HAP-1 (cell line): ENCODE measurements around the gene BDH1.
"Not testable (repeated sequence)": the region's sequence is repeated elsewhere in the genome, so short reads cannot be mapped to it uniquely, and the experiment has no call there.

ENCODE experiments used
- DNase-seq, 2 experiments: peaks; one replicate each; pipeline ENCODE4 v3.0.0-alpha.2; 2016 to 2020; ENCODE audit warnings: low spot score in 2 of 2
- H3K27me3 ChIP-seq: fragments of 250-450 bp; sonication (Bioruptor Pico); 2 replicates; pipeline ENCODE4 v1.5.1; 2020; ENCODE audit warnings: low read depth, mild to moderate bottlenecking, moderate library complexity
- H3K36me3 ChIP-seq: fragments of 250-450 bp; sonication (Bioruptor Pico); replicated peaks from 2 replicates; pipeline ENCODE4 v1.5.1; 2020; ENCODE audit warnings: mild to moderate bottlenecking
- H3K4me1 ChIP-seq: fragments of 250-450 bp; sonication (Bioruptor Pico); 2 replicates; pipeline ENCODE4 v1.5.1; 2020; ENCODE audit warnings: mild to moderate bottlenecking
- H3K4me3 ChIP-seq: fragments of 250-450 bp; sonication (Bioruptor Pico); 2 replicates; pipeline ENCODE4 v1.5.1; 2020; ENCODE audit warnings: mild to moderate bottlenecking, moderate library complexity
- H3K9me3 ChIP-seq: fragments of 250-450 bp; sonication (Bioruptor Pico); 2 replicates; pipeline ENCODE4 v1.5.1; 2020; ENCODE audit warnings: mild to moderate bottlenecking, moderate library complexity
- in situ Hi-C: fragments of 300-500 bp; cut with MboI; formaldehyde crosslinking; loops from 3 replicates; pipeline ENCODE4 v1.14.3; 2020; ENCODE audit warnings: low sequenced_read_pairs, inconsistent platforms, mixed read lengths

BDH1 gene, protein sequence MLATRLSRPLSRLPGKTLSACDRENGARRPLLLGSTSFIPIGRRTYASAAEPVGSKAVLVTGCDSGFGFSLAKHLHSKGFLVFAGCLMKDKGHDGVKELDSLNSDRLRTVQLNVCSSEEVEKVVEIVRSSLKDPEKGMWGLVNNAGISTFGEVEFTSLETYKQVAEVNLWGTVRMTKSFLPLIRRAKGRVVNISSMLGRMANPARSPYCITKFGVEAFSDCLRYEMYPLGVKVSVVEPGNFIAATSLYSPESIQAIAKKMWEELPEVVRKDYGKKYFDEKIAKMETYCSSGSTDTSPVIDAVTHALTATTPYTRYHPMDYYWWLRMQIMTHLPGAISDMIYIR

DNA sequence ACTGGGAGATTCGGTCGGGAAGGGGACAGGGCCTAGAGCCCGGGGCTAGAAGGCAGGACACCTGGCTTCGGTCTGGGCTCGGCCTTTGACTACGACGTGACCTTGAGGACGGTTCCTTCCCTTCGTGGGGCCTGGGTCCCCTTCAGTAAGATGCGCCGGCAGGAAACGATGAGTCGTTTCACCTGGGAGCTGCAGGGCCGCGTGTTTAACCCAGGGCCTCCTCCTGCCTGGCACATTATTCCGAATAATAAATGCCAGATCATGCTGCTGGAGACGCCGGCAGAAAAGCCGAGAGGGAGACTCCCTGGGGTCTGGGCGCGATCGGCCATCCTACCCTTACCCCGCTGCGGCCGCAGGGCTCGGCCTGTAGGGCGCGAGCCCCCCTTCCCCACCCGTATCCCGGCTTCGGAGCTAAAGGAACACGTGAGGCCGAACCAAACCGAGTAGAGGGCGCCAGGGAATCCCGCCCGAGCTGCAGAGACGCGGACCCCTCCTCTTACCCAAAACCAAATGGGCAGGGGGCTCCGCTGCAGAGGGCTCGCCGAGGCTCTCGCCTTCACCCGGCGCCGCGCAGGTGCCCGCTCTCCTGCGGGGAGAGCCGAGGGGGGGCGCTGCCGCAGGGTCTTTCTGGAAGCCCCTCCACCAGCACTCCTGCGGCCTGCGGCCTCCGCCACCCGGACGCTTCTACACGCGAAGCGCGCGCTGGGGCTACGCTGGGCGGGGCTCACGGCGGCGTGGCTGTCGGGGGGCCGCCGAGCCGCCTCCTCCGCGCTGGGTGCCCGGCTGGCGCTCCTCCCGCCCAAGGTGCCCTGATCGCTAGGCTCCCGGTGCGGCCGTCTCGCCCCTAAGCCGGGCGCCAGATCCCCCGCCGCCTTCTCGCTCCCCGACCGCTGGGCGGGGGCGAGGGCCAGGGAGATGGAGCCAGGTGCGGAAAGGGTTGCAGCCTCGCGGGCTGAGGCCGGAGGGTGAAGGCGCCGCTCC lies at the start of gene BDH1:
TSS of gene BDH1 (minus strand) at position 688 of the 981 bp plus-strand sequence. CDS start 9,525 bp downstream, outside the sequence.
- peak; percentile 21 to 72 for DNase-seq
- Histone ChIP-seq H3K4me1 (peaks cover 7% of the 10 kb centered on the region), H3K4me3 (peak within 1 kb of the TSS; percentile 60), H3K27me3 (no peaks in the 10 kb centered on the region), H3K9me3 (no peaks in the 10 kb centered on the region), H3K36me3 (no peaks in the 10 kb centered on the region)
- in situ Hi-C loops: no loop called here

DNA sequence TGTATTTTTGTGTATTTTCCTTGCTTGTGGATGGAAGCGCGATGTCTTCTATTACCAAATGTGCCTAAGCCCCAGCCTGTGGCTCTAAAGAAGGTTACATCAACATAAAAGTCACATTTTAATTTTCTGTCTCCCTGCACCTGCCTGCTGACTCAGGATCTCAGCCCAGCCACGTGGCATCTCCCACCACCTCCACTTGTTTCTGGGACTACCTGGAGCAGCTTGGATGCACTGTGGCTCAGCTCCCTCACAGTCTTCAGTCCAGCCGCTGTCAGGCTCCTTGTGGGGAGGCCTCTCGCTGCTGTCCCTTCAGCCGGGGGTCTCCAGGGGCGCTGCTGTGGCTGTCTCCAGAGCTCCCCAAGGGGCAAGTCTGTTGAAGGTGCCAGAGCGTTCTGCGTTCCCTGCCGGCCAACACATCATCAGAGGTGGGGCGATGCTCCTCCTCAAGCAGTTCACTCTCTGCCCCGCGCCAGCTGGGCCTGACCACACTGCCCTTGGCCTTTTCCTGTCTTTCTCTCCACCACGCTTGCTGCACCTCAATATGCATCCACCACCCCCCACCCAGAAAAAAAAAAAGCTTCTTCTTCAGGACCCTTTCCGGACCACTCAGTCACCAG lies 47.7 kb upstream of the BDH1 start:
- H3K4me3 ChIP-seq: no peak overlapping the region
- peaks cover 4% of the 10 kb centered on the region; the same call in 1 of the 2 replicates for H3K4me1 ChIP-seq
- no peak for DNase-seq
- in situ Hi-C loops: no loop called here
- 0 out of 2 replicates have a peak, but pooled peaks cover 2% of the 10 kb centered on the region for H3K9me3 ChIP-seq
- no peaks in the 10 kb centered on the region for H3K27me3 ChIP-seq
- H3K36me3 ChIP-seq: peaks cover 20% of the 10 kb centered on the region

DNA sequence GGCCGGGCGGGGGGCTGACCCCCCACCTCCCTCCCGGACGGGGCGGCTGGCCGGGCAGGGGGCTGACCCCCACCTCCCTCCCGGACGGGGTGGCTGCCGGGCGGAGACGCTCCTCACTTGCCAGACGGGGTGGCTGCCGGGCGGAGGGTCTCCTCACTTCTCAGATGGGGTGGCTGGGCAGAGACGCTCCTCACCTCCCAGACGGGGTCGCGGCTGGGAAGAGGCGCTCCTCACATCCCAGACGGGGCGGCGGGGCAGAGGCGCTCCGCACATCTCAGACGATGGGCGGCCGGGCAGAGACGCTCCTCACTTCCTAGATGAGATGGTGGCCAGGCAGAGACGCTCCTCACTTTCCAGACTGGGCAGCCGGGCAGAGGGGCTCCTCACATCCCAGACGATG lies 46.6 kb upstream of the BDH1 start:
- H3K27me3 ChIP-seq, H3K36me3 ChIP-seq, in situ Hi-C loops: not testable (repeated sequence)

DNA sequence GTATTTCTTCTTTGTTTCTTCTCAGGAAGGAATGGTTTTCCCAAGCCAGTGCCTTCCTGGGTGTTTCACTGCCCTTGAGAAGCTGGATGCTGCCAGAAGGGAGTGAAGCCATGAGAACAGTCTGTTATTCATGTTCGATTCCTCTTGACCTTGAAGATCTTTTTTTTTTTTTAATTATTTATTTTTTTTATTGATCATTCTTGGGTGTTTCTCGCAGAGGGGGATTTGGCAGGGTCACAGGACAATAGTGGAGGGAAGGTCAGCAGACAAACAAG lies 45.7 kb upstream of the BDH1 start:
- H3K36me3 ChIP-seq, H3K9me3 ChIP-seq, H3K4me3 ChIP-seq, H3K27me3 ChIP-seq, H3K4me1 ChIP-seq, in situ Hi-C loops, DNase-seq: not testable (repeated sequence)

More for the DNA sequence above, 46.6 kb upstream of the BDH1 start:
- not testable (repeated sequence) for H3K4me1 ChIP-seq, DNase-seq, H3K9me3 ChIP-seq, H3K4me3 ChIP-seq

DNA sequence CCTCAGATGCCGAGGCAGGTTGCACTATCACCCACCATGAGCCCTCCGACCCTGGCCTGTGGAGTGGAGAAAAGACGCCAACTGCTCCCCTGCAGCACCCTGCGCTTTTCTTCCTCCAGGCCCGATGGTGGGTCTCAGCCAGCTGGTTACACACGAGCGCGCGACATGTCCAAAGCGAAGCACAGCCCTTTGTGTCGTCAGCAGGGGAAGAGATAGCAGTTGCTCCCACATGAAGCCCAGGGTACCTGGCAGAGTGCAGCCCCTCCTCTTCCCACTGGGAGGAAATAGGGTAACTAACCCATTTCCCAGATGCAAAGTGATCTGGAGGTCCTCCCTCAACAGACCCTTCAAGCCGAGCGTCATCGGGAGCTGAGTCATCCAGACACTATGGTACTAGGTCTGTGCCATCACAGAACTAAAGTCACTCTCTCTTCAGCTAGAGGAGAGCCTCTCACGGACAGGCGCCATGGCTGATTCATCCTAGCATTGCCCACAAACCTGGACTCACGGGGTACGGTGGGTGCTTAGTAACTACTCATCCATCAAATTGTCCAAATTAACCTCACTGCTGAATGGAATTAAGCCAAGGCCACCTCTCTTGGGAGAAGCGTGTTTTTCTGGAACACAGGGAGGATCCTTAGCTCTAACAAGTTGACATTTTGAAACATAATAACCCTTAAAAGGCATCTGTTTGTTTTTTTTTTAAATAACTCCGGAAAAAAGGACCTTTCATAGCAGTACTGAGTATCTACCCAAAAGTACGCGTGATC lies 45.2 kb upstream of the BDH1 start:
- DNase-seq: no peak
- Histone ChIP-seq H3K36me3 (no peaks in the 10 kb centered on the region), H3K27me3 (no peaks in the 10 kb centered on the region), H3K4me1 (peaks cover 4% of the 10 kb centered on the region), H3K9me3 (0 out of 2 replicates have a peak, but pooled peaks cover 2% of the 10 kb centered on the region), H3K4me3 (no peak overlapping the region)
- in situ Hi-C loops: no loop called here

DNA sequence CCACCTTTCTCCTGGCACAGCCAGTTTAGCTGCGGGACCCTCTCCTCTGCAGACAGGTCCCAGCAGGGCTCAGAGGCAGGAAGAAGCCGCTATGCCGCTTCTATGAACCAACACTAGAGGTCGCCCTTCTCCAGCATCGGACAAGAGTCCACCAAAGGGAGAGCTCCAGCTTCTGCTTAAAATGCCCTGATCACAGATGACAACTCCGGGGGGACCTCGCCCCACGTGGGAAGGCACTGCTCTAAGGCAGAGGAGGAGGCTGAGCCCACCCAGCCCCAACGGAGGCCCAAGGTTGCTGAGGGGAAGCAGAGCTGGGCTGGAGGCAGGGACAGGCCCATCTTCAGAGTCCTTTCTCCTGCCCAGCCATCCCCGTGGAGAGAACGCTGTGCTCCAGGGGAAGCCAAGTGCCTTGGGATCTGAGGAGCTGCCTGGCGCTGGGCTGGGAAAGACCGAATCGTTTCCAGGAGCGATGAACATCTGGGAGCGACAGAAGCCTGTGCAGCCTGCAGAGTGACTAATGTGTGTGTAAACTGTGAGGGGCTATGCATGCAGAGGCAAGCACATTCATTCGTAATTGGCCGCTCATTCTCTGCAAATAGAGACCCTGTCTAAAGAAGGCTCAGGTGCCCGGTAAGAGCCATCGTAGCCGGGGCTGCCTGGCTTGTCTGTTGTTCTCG lies 43.5 kb upstream of the BDH1 start:
- peaks cover 4% of the 10 kb centered on the region for H3K4me1 ChIP-seq
- peak; percentile 75 to 84 for DNase-seq
- H3K27me3 ChIP-seq: no peaks in the 10 kb centered on the region
- H3K36me3 ChIP-seq: no peaks in the 10 kb centered on the region
- in situ Hi-C loops: no loop called here
- 0 out of 2 replicates have a peak, but pooled peaks cover 2% of the 10 kb centered on the region for H3K9me3 ChIP-seq
- no peak overlapping the region for H3K4me3 ChIP-seq

DNA sequence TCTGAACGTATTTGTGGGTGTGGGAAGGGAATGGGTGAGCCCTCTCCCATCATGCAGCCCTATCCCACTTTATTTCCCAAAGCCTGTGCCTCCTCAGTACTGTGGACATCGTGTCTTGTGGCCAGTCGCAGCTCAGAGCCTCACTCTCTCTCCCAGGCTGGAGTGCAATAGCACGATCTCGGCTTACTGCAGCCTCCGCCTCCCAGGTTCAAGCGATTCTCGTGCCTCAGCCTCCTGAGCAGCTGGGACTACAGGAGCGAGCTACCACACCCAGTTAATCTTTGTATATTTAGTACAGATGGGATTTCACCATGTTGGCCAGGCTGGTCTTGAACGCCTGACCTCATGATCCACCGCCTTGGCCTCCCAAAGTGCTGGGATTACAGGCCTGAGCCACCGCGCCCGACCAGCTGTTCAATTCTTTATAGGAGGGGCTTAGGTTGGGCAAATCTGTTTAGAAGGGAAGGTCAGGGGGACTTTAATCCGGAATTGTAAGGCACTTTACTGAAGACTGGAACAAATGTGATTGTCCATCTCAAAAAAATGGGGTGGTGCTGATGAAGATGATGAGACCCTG lies 42.7 kb upstream of the BDH1 start:
- DNase-seq: no peak
- in situ Hi-C loops: no loop called here

DNA sequence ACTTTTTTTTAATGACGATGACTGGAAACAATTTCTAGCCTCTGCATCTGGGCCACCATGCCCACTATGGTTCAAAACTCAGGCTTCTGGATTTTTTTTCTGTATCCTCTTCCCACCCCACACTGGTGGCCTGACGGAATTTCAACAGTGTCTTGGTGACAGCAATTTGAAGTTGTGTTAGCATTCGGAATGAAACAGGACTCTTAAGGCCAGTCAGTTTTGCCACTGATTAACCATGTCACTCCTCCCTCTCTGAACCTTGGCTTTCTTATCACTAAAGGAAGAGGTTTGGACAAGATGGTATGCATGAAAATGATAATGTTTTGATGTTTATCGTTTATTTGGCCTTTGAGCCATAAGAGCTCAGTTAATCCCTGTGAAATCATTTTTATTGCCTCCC lies 41.6 kb upstream of the BDH1 start:
- DNase-seq: no peak
- no peaks in the 10 kb centered on the region for H3K9me3 ChIP-seq
- in situ Hi-C loops: no loop called here
- no peak overlapping the region for H3K4me3 ChIP-seq
- H3K36me3 ChIP-seq: no peaks in the 10 kb centered on the region
- H3K27me3 ChIP-seq: no peaks in the 10 kb centered on the region
- peaks cover 4% of the 10 kb centered on the region for H3K4me1 ChIP-seq

More for the DNA sequence above, 42.7 kb upstream of the BDH1 start:
- Histone ChIP-seq H3K27me3 (no peaks in the 10 kb centered on the region), H3K36me3 (no peaks in the 10 kb centered on the region), H3K4me3 (no peak overlapping the region), H3K9me3 (0 out of 2 replicates have a peak, but pooled peaks cover 2% of the 10 kb centered on the region), H3K4me1 (peaks cover 4% of the 10 kb centered on the region)

DNA sequence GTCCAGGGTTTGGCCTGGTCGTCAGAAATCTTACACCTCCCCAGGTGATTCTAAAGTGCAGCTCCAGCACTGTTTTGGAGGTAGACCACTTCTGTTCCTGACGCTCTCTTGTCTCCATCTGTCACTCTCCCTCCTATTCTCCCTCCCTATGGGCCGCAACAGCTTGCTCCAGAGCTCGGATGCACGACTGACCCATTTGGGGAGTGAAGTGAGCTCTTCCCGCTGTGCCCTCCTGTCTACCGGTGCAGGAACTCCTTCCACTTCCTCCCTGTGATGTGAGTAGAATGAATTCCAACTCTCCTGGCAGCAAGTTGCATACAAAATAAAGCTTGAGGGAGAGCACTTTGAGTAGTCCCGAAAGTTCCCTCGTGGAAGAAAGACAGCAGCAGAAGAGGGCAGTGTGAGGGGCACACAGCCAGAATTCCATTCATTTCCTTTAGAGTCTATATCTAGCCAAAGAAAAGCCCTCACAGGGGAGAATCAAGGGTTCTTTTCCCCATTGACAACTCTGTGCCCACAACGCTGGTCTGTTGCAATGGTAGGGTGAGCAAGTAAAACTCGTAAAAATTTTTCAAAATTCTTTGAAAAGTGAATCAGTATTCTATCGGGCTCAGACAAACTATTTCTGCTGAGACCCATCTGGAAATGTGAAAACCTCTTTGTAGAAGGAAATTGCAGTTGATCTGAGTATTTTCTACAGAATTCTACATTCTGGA lies 39.9 kb upstream of the BDH1 start:
- DNase-seq: no peak
- Histone ChIP-seq H3K9me3 (no peaks in the 10 kb centered on the region), H3K4me1 (no peaks in the 10 kb centered on the region; the same call in none of the 2 replicates), H3K27me3 (no peaks in the 10 kb centered on the region), H3K36me3 (no peaks in the 10 kb centered on the region), H3K4me3 (no peak overlapping the region)
- in situ Hi-C loops: no loop called here

DNA sequence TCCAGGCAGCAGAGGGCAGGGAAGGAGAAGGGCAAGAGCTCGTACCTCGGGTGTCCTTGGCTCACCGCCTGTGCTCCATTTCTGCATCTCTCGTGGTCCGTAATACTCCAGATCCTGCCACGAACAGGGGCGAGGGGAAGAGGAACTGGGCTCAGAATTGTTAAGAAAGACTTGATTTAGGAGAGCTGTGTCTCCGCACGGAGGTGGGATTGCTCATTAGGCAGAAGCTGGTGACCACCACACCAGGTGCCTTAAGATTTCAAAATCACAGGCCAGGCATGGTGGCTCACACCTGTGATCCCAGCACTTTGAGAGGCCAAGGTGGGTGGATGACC lies 37.2 kb upstream of the BDH1 start:
- Histone ChIP-seq H3K27me3 (no peaks in the 10 kb centered on the region), H3K9me3 (no peaks in the 10 kb centered on the region), H3K36me3 (no peaks in the 10 kb centered on the region), H3K4me3 (no peak overlapping the region), H3K4me1 (no peaks in the 10 kb centered on the region; the same call in none of the 2 replicates)
- DNase-seq: no peak
- in situ Hi-C loops: no loop called here

DNA sequence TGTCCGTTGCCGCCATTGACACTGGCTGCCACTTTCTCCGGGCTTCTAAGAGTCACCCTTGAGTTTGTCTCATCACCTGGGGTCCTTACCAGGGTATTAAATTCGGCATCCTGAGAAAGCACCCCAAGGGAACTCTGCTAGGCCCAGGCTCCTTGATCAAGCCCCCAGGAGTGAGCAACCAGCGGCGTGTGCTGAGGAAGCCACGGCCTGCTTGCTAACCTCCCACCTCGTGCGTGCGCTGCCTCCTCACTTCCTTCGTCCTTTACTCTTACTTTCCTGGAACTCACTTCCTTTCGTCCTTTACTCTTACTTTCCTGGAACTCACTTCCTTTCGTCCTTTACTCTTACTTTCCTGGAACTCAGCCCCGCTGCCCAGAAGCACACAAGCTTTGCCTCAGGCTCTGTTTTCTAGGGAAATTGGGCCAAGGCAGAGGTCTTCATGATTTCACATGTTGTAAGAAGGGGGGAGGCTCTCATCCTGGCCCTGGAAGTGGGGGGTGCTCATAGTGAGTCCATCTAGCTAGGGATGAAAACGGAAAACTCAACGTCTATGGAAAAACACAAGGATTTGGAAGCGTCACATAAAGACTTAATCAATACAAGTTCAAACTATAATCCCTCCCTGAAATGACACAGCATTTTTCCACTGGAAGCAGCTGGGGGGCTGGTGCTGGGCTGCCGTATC lies 36.7 kb upstream of the BDH1 start:
- H3K9me3 ChIP-seq: no peaks in the 10 kb centered on the region
- H3K27me3 ChIP-seq: no peaks in the 10 kb centered on the region
- no peaks in the 10 kb centered on the region for H3K36me3 ChIP-seq
- in situ Hi-C loops: no loop called here
- DNase-seq: no peak
- no peaks in the 10 kb centered on the region; the same call in 1 of the 2 replicates for H3K4me1 ChIP-seq
- no peak overlapping the region for H3K4me3 ChIP-seq

DNA sequence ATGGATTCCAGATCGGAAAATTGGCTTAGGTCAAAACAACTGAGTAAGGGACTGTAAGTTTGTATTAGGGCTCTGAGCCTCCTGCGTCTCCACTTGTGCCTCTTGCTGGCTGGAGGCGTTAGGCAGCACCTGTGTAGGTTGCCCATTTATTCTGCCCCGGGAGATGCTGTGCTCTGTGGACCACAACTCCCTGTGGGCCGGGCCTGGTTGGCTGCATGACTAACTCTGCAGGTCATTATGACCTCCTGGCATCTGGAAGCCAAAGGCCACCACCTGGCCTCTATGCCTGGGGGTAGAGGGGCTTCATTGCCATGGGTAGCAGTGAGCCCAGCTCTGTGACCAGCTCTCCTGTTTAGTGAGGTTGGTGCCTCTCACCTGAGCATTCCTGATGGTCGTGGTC lies 36.0 kb upstream of the BDH1 start:
- H3K4me3 ChIP-seq: no peak overlapping the region
- in situ Hi-C loops: no loop called here
- no peaks in the 10 kb centered on the region; the same call in 1 of the 2 replicates for H3K4me1 ChIP-seq
- no peaks in the 10 kb centered on the region for H3K9me3 ChIP-seq
- H3K36me3 ChIP-seq: no peaks in the 10 kb centered on the region
- H3K27me3 ChIP-seq: no peaks in the 10 kb centered on the region
- DNase-seq: no peak
